Measurements from ENCODE around the gene RNF157.
"Not testable (repeated sequence)": the region's sequence is repeated elsewhere in the genome, so short reads cannot be mapped to it uniquely, and the experiment has no call there.

Gene RNF157

GRCh38 chr17:76261421-76262215, 21.3 kb upstream of the RNF157 start:
- no peak for DNase-seq (ENCODE audit: insufficient read length)
- FAIRE-seq, result peak; percentile 86
- TF ChIP-seq POLR2AphosphoS5 (IDR thresholded peaks at IDR 0.05; ENCODE audit: low read depth, low read length), result no peak
- TF ChIP-seq POLR2A (IDR thresholded peaks at IDR 0.05; ENCODE audit: low read depth, low read length), result peak; percentile 44; the same call in 1 of the 2 replicates
- TF ChIP-seq TAF1 (IDR thresholded peaks at IDR 0.05; ENCODE audit: borderline replicate concordance, low read depth, low read length), result no peak

GRCh38 chr17:76260669-76261068, 20.4 kb upstream of the RNF157 start:
- DNase-seq (ENCODE audit: insufficient read length) (no peak), FAIRE-seq (no peak)
- TF ChIP-seq TAF1 (IDR thresholded peaks at IDR 0.05; ENCODE audit: borderline replicate concordance, low read depth, low read length) (no peak), POLR2A (IDR thresholded peaks at IDR 0.05; ENCODE audit: low read depth, low read length) (no peak), POLR2AphosphoS5 (IDR thresholded peaks at IDR 0.05; ENCODE audit: low read depth, low read length) (no peak)

- no peak for DNase-seq (ENCODE audit: insufficient read length)
- peak; percentile 85 for FAIRE-seq
- TF ChIP-seq POLR2A (IDR thresholded peaks at IDR 0.05; ENCODE audit: low read depth, low read length) (no peak), POLR2AphosphoS5 (IDR thresholded peaks at IDR 0.05; ENCODE audit: low read depth, low read length) (no peak), TAF1 (IDR thresholded peaks at IDR 0.05; ENCODE audit: borderline replicate concordance, low read depth, low read length) (no peak)
Observed at GRCh38 chr17:76260220-76260619, 19.9 kb upstream of the RNF157 start.

GRCh38 chr17:76256430-76257050, 16.2 kb upstream of the RNF157 start:
- not testable (repeated sequence) for FAIRE-seq

GRCh38 chr17:76255801-76256429, 15.6 kb upstream of the RNF157 start:
- FAIRE-seq (no peak), DNase-seq (ENCODE audit: insufficient read length) (no peak)
- TF ChIP-seq POLR2AphosphoS5 (IDR thresholded peaks at IDR 0.05; ENCODE audit: low read depth, low read length), result no peak
- TF ChIP-seq TAF1 (IDR thresholded peaks at IDR 0.05; ENCODE audit: borderline replicate concordance, low read depth, low read length), result no peak
- no peak for TF ChIP-seq POLR2A (IDR thresholded peaks at IDR 0.05; ENCODE audit: low read depth, low read length)

More at GRCh38 chr17:76256430-76257050, 16.2 kb upstream of the RNF157 start:
- DNase-seq (ENCODE audit: insufficient read length), result not testable (repeated sequence)

GRCh38 chr17:76254275-76254674, 14.0 kb upstream of the RNF157 start:
- DNase-seq (ENCODE audit: insufficient read length) (no peak), FAIRE-seq (no peak)
- TF ChIP-seq POLR2A (IDR thresholded peaks at IDR 0.05; ENCODE audit: low read depth, low read length) (no peak), POLR2AphosphoS5 (IDR thresholded peaks at IDR 0.05; ENCODE audit: low read depth, low read length) (no peak), TAF1 (IDR thresholded peaks at IDR 0.05; ENCODE audit: borderline replicate concordance, low read depth, low read length) (no peak)

- no peak for TF ChIP-seq POLR2A (IDR thresholded peaks at IDR 0.05; ENCODE audit: low read depth, low read length)
- no peak for TF ChIP-seq TAF1 (IDR thresholded peaks at IDR 0.05; ENCODE audit: borderline replicate concordance, low read depth, low read length)
- no peak for TF ChIP-seq POLR2AphosphoS5 (IDR thresholded peaks at IDR 0.05; ENCODE audit: low read depth, low read length)
- DNase-seq (ENCODE audit: insufficient read length) (no peak), FAIRE-seq (no peak)
Observed at GRCh38 chr17:76253841-76254240, 13.5 kb upstream of the RNF157 start.

- DNase-seq (ENCODE audit: insufficient read length); FAIRE-seq: not testable (repeated sequence)
Observed at GRCh38 chr17:76252967-76253766, 12.9 kb upstream of the RNF157 start.

GRCh38 chr17:76252040-76252954, 12.0 kb upstream of the RNF157 start:
- peak; percentile 65 for FAIRE-seq
- TF ChIP-seq TAF1 (IDR thresholded peaks at IDR 0.05; ENCODE audit: borderline replicate concordance, low read depth, low read length), result no peak
- peak; percentile 59 for TF ChIP-seq POLR2A (IDR thresholded peaks at IDR 0.05; ENCODE audit: low read depth, low read length)
- no peak for DNase-seq (ENCODE audit: insufficient read length)

GRCh38 chr17:76251478-76252039, 11.3 kb upstream of the RNF157 start:
- FAIRE-seq (peak; percentile 67), DNase-seq (ENCODE audit: insufficient read length) (no peak)
- no peak for TF ChIP-seq POLR2A (IDR thresholded peaks at IDR 0.05; ENCODE audit: low read depth, low read length)
- no peak for TF ChIP-seq TAF1 (IDR thresholded peaks at IDR 0.05; ENCODE audit: borderline replicate concordance, low read depth, low read length)
- TF ChIP-seq POLR2AphosphoS5 (IDR thresholded peaks at IDR 0.05; ENCODE audit: low read depth, low read length), result no peak
